ENCODE data around the gene ETS1.

DNA sequence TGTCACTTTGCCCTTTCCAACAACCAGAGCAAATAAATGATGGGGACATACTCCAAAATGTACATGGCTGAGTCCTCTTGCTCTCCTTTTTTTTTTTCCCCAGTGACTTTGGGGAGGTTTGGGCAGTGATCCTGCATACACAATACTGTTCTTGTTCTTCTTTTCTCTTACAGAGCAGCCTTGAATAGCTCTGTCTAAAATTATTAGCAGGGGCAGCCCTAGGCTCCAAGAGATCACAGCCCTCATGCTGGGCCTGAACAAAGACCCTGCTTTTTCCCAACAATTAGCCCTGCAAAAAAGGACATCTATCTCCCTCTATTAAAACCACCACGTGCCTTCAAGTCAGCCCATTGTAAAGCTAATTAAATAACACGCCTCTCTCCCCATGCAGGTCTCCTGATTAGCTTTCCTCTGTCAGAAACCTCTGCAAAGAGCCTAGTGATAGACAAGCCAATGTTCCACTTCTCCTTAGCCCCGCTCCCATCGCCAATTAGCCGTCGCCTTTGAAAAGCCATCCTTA is 54.7 kb downstream of the ETS1 start:
- TF ChIP-seq, protein P1, sequence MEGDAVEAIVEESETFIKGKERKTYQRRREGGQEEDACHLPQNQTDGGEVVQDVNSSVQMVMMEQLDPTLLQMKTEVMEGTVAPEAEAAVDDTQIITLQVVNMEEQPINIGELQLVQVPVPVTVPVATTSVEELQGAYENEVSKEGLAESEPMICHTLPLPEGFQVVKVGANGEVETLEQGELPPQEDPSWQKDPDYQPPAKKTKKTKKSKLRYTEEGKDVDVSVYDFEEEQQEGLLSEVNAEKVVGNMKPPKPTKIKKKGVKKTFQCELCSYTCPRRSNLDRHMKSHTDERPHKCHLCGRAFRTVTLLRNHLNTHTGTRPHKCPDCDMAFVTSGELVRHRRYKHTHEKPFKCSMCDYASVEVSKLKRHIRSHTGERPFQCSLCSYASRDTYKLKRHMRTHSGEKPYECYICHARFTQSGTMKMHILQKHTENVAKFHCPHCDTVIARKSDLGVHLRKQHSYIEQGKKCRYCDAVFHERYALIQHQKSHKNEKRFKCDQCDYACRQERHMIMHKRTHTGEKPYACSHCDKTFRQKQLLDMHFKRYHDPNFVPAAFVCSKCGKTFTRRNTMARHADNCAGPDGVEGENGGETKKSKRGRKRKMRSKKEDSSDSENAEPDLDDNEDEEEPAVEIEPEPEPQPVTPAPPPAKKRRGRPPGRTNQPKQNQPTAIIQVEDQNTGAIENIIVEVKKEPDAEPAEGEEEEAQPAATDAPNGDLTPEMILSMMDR (IDR thresholded peaks at IDR 0.05; ENCODE audit: low read depth, low read length): no peak
- TF ChIP-seq EZH2phosphoT487 (IDR thresholded peaks at IDR 0.05; ENCODE audit: low read depth): no peak
